Lung (tissue), 12 donors: Measurements from ENCODE around the gene LCLAT1. TPM values are rescaled to one million over a fixed set of nuclear protein-coding genes. Genes with fewer than 3 reads are reported as not detected.

Experiments
- ATAC-seq: fragments of 200-7000 bp; cut with Tn5 transposase; one replicate; pipeline ENCODE4 v1.9.1; 2020; ENCODE audit warnings: moderate number of reproducible peaks; ENCODE audit not compliant: insufficient read depth, low FRiP score
- DNase-seq, 3 donors: peaks; one replicate each; pipeline ENCODE4 v3.0.0-alpha.2; 2013 to 2017
- H3K27ac ChIP-seq, 2 donors: one replicate each; pipeline ENCODE4 v1.5.1; 2013; ENCODE audit warnings: mild to moderate bottlenecking in 2 of 2, moderate library complexity in 2 of 2, control low read depth in 1 of 2, inconsistent platforms in 1 of 2, low read depth in 1 of 2, low read length in 1 of 2
- H3K27me3 ChIP-seq, 3 donors: one replicate each; pipeline ENCODE4 v1.5.1; 2013; ENCODE audit warnings: low read length in 2 of 3; ENCODE audit not compliant: control insufficient read depth in 3 of 3, insufficient read depth in 3 of 3
- H3K36me3 ChIP-seq, 4 donors: one replicate each; pipeline ENCODE4 v1.5.1; 2013; ENCODE audit warnings: low read length in 4 of 4, mild to moderate bottlenecking in 1 of 4, moderate library complexity in 1 of 4; ENCODE audit not compliant: control insufficient read depth in 4 of 4, insufficient read depth in 4 of 4
- H3K4me1 ChIP-seq, 5 donors: one replicate each; pipeline ENCODE4 v1.5.1; 2013; ENCODE audit warnings: low read length in 5 of 5, mild to moderate bottlenecking in 2 of 5, moderate library complexity in 1 of 5; ENCODE audit not compliant: control insufficient read depth in 5 of 5, insufficient read depth in 5 of 5
- H3K4me3 ChIP-seq: one replicate; pipeline ENCODE4 v1.5.1; 2013; ENCODE audit warnings: mild to moderate bottlenecking, control low read depth, moderate library complexity
- H3K9ac ChIP-seq, 2 donors: one replicate each; pipeline ENCODE4 v1.5.1; 2013; ENCODE audit warnings: low read length in 2 of 2, control low read depth in 1 of 2; ENCODE audit not compliant: insufficient read depth in 1 of 2
- H3K9me3 ChIP-seq, 4 donors: one replicate each; pipeline ENCODE4 v1.5.1; 2013; ENCODE audit warnings: low read length in 3 of 4, mild to moderate bottlenecking in 1 of 4, moderate library complexity in 1 of 4; ENCODE audit not compliant: control insufficient read depth in 4 of 4, insufficient read depth in 3 of 4
- CTCF ChIP-seq: IDR thresholded peaks from 2 replicates; pipeline ENCODE4 v1.5.1; 2012; ENCODE audit warnings: mild to moderate bottlenecking; ENCODE audit errors: control extremely low read depth, extremely low read depth
- WGBS, 2 donors: extraction: QIAGEN DNeasy Blood & Tissue Kit; methylation state at CpG; one replicate each; pipeline ENCODE4 v1.1.7; 2013; 5-methylcytosine and 5-hydroxymethylcytosine counted together
- polyA plus RNA-seq, 2 donors: library from polyadenylated mRNA; stranded (reverse); fragments of 200-250 nt; gene quantifications; one replicate each; pipeline ENCODE4 v1.2.1, GENCODE V29; 2013
- total RNA-seq, 2 donors: library from RNA; depleted of rRNA in 1 of 2; stranded (reverse); fragments of >200 nt in 1 of 2; gene quantifications; one replicate each; pipeline ENCODE4 v1.2.1, GENCODE V29; 2014 to 2021
- donor health status: control.
- donor health status: control.
- donor health status: Bipolar disorder and iron deficiency.
- donor health status: healthy.
- donor health status: DM: yes; HTN: yes; CAD: no.

Gene LCLAT1
- total and polyA plus RNA-seq, 4 donors: 2.4 to 24.2 (median 10.8) TPM

GRCh38 chr2:30437809-30438548 lies 9.1 kb upstream of the LCLAT1 start:
- DNase-seq (no peak), ATAC-seq (no peak)
- peaks cover 0 to 21% (median 0%) of the 10 kb centered on the region in 5 donors for H3K4me1 ChIP-seq
- H3K9ac ChIP-seq: no peak overlapping the region
- no peaks in the 10 kb centered on the region for H3K36me3 ChIP-seq
- no peaks in the 10 kb centered on the region for H3K27me3 ChIP-seq
- no peak overlapping the region for H3K4me3 ChIP-seq
- 77 to 85% methylated on average over 4 of the region's 4 CpGs for WGBS, 2 donors
- TF ChIP-seq CTCF: no peak
- H3K9me3 ChIP-seq: no peaks in the 10 kb centered on the region
- peak overlapping the region in 1 of 2 donors; percentile 74 for H3K27ac ChIP-seq

GRCh38 chr2:30439296-30439695 lies 7.8 kb upstream of the LCLAT1 start:
- Histone ChIP-seq H3K9ac (no peak overlapping the region), H3K27ac (no peak overlapping the region), H3K4me3 (no peak overlapping the region), H3K4me1 (peaks cover 0 to 21% (median 2%) of the 10 kb centered on the region in 5 donors), H3K27me3 (no peaks in the 10 kb centered on the region), H3K36me3 (no peaks in the 10 kb centered on the region), H3K9me3 (no peaks in the 10 kb centered on the region)
- no peak for TF ChIP-seq CTCF
- DNase-seq: no peak
- 68 to 74% methylated on average over 3 of the region's 3 CpGs for WGBS, 2 donors
- no peak for ATAC-seq

GRCh38 chr2:30439879-30440278 lies 7.2 kb upstream of the LCLAT1 start:
- no peak overlapping the region for H3K27ac ChIP-seq
- no peak overlapping the region for H3K4me3 ChIP-seq
- H3K9me3 ChIP-seq: no peaks in the 10 kb centered on the region
- H3K4me1 ChIP-seq: peaks cover 0 to 21% (median 2%) of the 10 kb centered on the region in 5 donors
- no peak overlapping the region for H3K9ac ChIP-seq
- no peak for TF ChIP-seq CTCF
- no peaks in the 10 kb centered on the region for H3K36me3 ChIP-seq
- H3K27me3 ChIP-seq: no peaks in the 10 kb centered on the region
- WGBS, 2 donors: 94 to 95% methylated on average over 5 of the region's 5 CpGs
- DNase-seq: no peak
- no peak for ATAC-seq
